Retinal pigment epithelial cell (primary cell): Measurements from ENCODE around the gene PCDHA8.
"Not testable (repeated sequence)": the region's sequence is repeated elsewhere in the genome, so short reads cannot be mapped to it uniquely, and the experiment has no call there.

Experiments
- DNase-seq: peaks from one replicate; pipeline ENCODE4 v3.0.0-alpha.2; 2010; ENCODE audit warnings: low read depth
- H3K4me3 ChIP-seq: 2 replicates; pipeline ENCODE4 v1.5.1; 2011; ENCODE audit warnings: mild to moderate bottlenecking, low read length, control low read depth, moderate library complexity
- CTCF ChIP-seq: conservative IDR thresholded peaks from 2 replicates; pipeline ENCODE4 v1.5.1; 2011; ENCODE audit warnings: low read depth, low read length, control low read depth, inconsistent platforms

Gene PCDHA8

GRCh38 chr5:140862441-140863295, 21.7 kb downstream of the PCDHA8 start:
- TF ChIP-seq CTCF, result no peak

GRCh38 chr5:140868721-140869554, 28.0 kb downstream of the PCDHA8 start, which contains the start of gene PCDHA11:
TSS of gene PCDHA11 (plus strand) at chr5:140868957. CDS start at chr5:140869104, 147 bp downstream.
- no peak for DNase-seq
- H3K4me3 ChIP-seq, result no peak within 1 kb of the TSS
- peak; percentile 25 for TF ChIP-seq CTCF

More at GRCh38 chr5:140862441-140863295, 21.7 kb downstream of the PCDHA8 start:
- no peak overlapping the region for H3K4me3 ChIP-seq
- DNase-seq, result no peak

GRCh38 chr5:140869555-140869886, 28.5 kb downstream of the PCDHA8 start:
- H3K4me3 ChIP-seq, result no peak overlapping the region
- no peak for DNase-seq
- TF ChIP-seq CTCF, result peak; percentile 32

GRCh38 chr5:140870221-140871201, 29.5 kb downstream of the PCDHA8 start:
- no peak for TF ChIP-seq CTCF
- DNase-seq, result no peak
- no peak overlapping the region for H3K4me3 ChIP-seq

- peak; percentile 23 for TF ChIP-seq CTCF
- DNase-seq, result no peak
- peak within 1 kb of the TSS; percentile 37 for H3K4me3 ChIP-seq
Observed at GRCh38 chr5:140875085-140876065, 34.4 kb downstream of the PCDHA8 start, which contains the start of gene PCDHA12. TSS of gene PCDHA12 (plus strand) at chr5:140875308. CDS start at chr5:140875473, 165 bp downstream.

- DNase-seq, H3K4me3 ChIP-seq: not testable (repeated sequence)
Observed at GRCh38 chr5:140876541-140877261, 35.7 kb downstream of the PCDHA8 start.
